GM21360 (cell line): ENCODE measurements around the gene ADCY4.

ENCODE experiments used
- ATAC-seq: cut with Tn5 transposase; IDR thresholded peaks from one replicate; pipeline ENCODE4 v1.9.1; 2021; ENCODE audit warnings: mild to moderate bottlenecking, moderate library complexity; ENCODE audit not compliant: unreplicated experiment

ADCY4 gene

GRCh38 chr14:24279301-24280186 is 55.3 kb downstream of the ADCY4 start:
- ATAC-seq, result peak; percentile 55

GRCh38 chr14:24278424-24278823 is 56.4 kb downstream of the ADCY4 start:
- ATAC-seq, result no peak

DNA sequence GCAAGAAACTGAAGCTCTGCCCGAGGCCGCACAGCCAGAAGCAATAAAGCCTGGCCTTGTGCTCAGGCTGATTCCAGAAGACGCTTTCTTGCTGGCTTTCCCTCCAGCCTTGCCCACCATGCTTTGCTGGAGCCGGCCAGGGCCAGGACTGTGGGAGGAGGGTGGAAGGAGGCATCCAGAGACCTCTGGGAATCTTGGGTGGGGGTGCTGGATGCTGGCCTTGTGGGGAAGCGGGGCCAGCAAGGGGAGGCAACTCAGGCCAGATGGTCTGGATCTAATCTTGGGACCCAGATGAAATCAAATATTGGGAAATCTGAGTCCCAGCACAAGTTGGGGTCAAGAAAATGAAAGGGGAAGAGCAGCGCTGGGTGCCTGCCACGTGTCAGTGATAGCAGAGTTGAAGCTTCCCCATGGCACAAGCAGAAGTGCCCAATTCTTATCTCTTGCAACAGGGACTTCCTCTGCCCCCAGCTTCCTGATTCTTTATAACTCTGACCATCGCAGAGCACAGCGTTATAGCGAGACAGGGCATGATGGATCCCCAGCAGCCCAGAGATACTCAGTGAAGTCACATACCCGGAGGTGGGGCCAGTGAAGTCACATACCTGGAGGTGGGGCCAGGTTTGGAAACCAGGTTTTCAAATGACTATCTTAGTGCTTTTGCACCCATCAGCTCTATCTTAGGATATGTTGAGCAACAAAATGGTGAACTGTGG is 57.1 kb downstream of the ADCY4 start:
- no peak for ATAC-seq

GRCh38 chr14:24277071-24277470 is 57.8 kb downstream of the ADCY4 start:
- no peak for ATAC-seq

DNA sequence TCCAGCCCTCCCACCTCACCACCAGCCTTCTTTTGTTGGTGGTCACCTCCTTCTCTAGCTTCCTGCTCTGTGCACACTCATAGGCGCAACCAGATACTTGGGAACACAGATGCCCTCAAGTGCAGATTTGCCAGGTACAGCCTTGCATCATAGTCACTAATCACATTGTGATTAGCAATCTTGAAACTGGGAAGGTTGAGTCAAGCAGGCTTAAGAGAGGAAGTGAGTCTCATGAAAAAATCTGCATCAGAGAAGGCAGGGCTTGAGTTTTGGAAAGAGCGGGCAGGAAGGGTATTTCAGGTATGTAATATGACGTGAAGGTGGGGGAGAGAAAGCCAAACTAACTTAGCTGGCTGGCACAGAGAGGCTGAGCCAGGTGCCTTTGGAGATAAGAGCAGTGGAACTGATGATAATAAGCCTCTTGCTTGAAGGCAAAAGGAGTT is 60.7 kb downstream of the ADCY4 start:
- peak; percentile 44 for ATAC-seq

DNA sequence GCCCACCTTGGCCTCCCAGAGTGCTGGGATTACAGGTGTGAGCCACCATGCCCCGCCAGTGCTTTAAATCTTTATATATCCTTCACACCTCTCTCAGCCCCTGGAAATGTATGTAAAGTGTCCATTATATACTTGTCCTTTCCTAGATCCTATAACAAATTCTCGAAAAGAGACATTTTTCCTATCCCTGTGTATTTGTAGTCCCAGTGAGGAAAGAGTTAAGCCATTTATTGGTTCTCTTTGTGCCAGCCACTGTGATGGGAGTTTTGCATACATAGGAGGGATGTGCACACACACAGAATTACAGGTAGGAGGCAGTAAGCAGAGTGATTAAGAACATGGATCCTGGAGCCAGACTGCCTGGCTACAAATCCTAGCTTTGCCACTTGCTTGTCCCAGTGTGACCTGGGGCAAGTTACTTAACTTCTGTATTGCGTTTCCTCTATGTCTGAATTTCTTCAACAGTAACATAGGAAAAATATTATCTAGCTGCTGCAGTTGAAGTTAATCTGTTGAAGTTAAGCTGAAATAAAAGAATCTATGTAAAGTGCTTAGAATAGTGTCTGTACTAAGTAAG is 61.4 kb downstream of the ADCY4 start:
- ATAC-seq, result no peak

- no peak for ATAC-seq
Measured at GRCh38 chr14:24272467-24272866, 62.4 kb downstream of the ADCY4 start.

DNA sequence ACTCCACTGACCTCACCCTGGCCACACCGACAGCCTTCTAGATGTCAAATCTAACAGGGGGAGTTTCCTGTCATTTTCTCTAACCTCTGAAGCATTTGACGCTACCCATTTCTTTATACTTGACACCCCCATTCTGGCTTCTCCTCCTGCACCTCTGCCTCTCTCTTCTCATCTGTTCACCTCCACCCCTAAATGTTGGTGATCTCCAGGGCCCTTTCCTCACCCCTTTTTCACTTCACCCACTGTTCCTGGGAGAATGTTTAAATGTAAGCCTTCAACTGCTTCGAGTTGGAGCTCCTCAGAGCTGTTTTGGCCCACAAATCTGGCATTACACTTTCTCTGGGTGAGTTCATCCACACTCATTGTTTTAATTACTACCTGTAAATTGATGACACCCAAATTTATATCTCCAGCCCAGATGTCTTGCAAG is 63.0 kb downstream of the ADCY4 start:
- ATAC-seq, result no peak

- ATAC-seq, result peak; percentile 78
Measured at GRCh38 chr14:24271134-24271833, 63.6 kb downstream of the ADCY4 start, which contains the start of gene RABGGTA. TSS of gene RABGGTA (minus strand) at chr14:24271597. CDS start at chr14:24271115, 482 bp downstream.

- ATAC-seq, result no peak
Measured at GRCh38 chr14:24270537-24271133, 64.2 kb downstream of the ADCY4 start.

- ATAC-seq, result no peak
Measured at GRCh38 chr14:24269910-24270536, 64.8 kb downstream of the ADCY4 start.

GRCh38 chr14:24269368-24269767 is 65.5 kb downstream of the ADCY4 start:
- ATAC-seq, result no peak
